ENCODE results near the gene LCA5L.

- no peak for TF ChIP-seq EZH2 (IDR thresholded peaks at IDR 0.05; ENCODE audit: borderline replicate concordance, insufficient read depth, low read length, poor library complexity, severe bottlenecking)
- no peak for TF ChIP-seq CTCF (IDR thresholded peaks at IDR 0.05; ENCODE audit: poor library complexity, severe bottlenecking)
Observed at GRCh38 chr21:39429445-39429844, 16.1 kb downstream of the LCA5L start.

Data from neural cell (in vitro differentiated cells).